HepG2 (cell line): ENCODE results near the gene MBTD1. TPM values are rescaled to one million over a fixed set of nuclear protein-coding genes. Genes with fewer than 3 reads are reported as not detected.

Experiments
- FOXM1 ChIP-seq: sonication (generic); formaldehyde crosslinking; IDR thresholded peaks from 2 replicates; pipeline ENCODE4 v1.5.0; 2020; ENCODE audit warnings: missing genetic modification reagents
- ISX ChIP-seq: sonication (generic); formaldehyde crosslinking; conservative IDR thresholded peaks from 2 replicates; pipeline ENCODE4 v1.5.0; 2020; ENCODE audit warnings: missing genetic modification reagents
- KDM5A ChIP-seq: fragments of 200-600 bp; sonication (generic); IDR thresholded peaks from 2 replicates; pipeline ENCODE4 v1.7.0; 2018; ENCODE audit warnings: antibody characterized with exemption, mild to moderate bottlenecking, low read length, borderline replicate concordance
- KLF12 ChIP-seq: sonication (generic); formaldehyde crosslinking; IDR thresholded peaks from 2 replicates; pipeline ENCODE4 v1.4.0; 2020; ENCODE audit warnings: missing genetic modification reagents, borderline replicate concordance
- MBD4 ChIP-seq: IDR thresholded peaks from 2 replicates; pipeline ENCODE4 v1.6.1; 2012; ENCODE audit warnings: low read length, inconsistent platforms, borderline replicate concordance
- MTF2 ChIP-seq: sonication (generic); formaldehyde crosslinking; IDR thresholded peaks from 2 replicates; pipeline ENCODE4 v1.5.0; 2020; ENCODE audit warnings: missing genetic modification reagents, borderline replicate concordance
- PAX8 ChIP-seq: sonication (generic); formaldehyde crosslinking; IDR thresholded peaks from 2 replicates; pipeline ENCODE4 v1.8.0; 2022; ENCODE audit warnings: mild to moderate bottlenecking, missing genetic modification reagents, borderline replicate concordance
- POGZ ChIP-seq: sonication (generic); formaldehyde crosslinking; IDR thresholded peaks from 2 replicates; pipeline ENCODE4 v1.4.0; 2020; ENCODE audit warnings: mild to moderate bottlenecking, missing genetic modification reagents
- TARDBP ChIP-seq: sonication (generic); formaldehyde crosslinking; IDR thresholded peaks from 2 replicates; pipeline ENCODE4 v1.8.0; 2022; ENCODE audit warnings: mild to moderate bottlenecking, missing genetic modification reagents
- ZFP1 ChIP-seq: IDR thresholded peaks from 2 replicates; pipeline ENCODE4 v1.6.1; 2016
- ZMAT3 ChIP-seq: sonication (generic); formaldehyde crosslinking; conservative IDR thresholded peaks from 2 replicates; pipeline ENCODE4 v1.7.0; 2021; ENCODE audit warnings: missing genetic modification reagents
- ZNF224 ChIP-seq: sonication (generic); formaldehyde crosslinking; IDR thresholded peaks from 2 replicates; pipeline ENCODE4 v1.5.0; 2020; ENCODE audit warnings: mild to moderate bottlenecking, missing genetic modification reagents
- ZNF24 ChIP-seq: fragments of 450-650 bp; IDR thresholded peaks from 2 replicates; pipeline ENCODE4 v1.6.1; 2017; ENCODE audit warnings: antibody characterized with exemption, mild to moderate bottlenecking
- ZNF609 ChIP-seq: sonication (generic); formaldehyde crosslinking; IDR thresholded peaks from 2 replicates; pipeline ENCODE4 v1.4.0; 2020; ENCODE audit warnings: mild to moderate bottlenecking, missing genetic modification reagents, borderline replicate concordance
- ZNF703 ChIP-seq: sonication (generic); formaldehyde crosslinking; IDR thresholded peaks from 2 replicates; pipeline ENCODE4 v1.5.1; 2020; ENCODE audit warnings: missing genetic modification reagents, mild to moderate bottlenecking, moderate library complexity, borderline replicate concordance
- ZNF780A ChIP-seq: sonication (generic); formaldehyde crosslinking; IDR thresholded peaks from 2 replicates; pipeline ENCODE4 v1.8.0; 2022; ENCODE audit warnings: mild to moderate bottlenecking, missing genetic modification reagents, moderate library complexity
- ZNF839 ChIP-seq: sonication (generic); formaldehyde crosslinking; IDR thresholded peaks from 2 replicates; pipeline ENCODE4 v1.4.0; 2020; ENCODE audit warnings: missing genetic modification reagents, mild to moderate bottlenecking, borderline replicate concordance
- ZSCAN25 ChIP-seq: sonication (generic); formaldehyde crosslinking; IDR thresholded peaks from 2 replicates; pipeline ENCODE4 v1.8.0; 2022; ENCODE audit warnings: mild to moderate bottlenecking, missing genetic modification reagents
- polyA plus RNA-seq, 8 experiments: library from polyadenylated mRNA; depleted of rRNA in 3 of 8; stranded (reverse) in 7 of 8; unstranded in 1 of 8; fragments of >200 nt; fragmentation: Illumina TruSeq in 4 of 8; extraction: Trizol in 4 of 8; gene quantifications; 2 replicates each; pipeline versions ENCODE4 v1.2.1 to v1.2.3, GENCODE V29; 2011 to 2016; ENCODE audit warnings: low read depth in 4 of 8, missing spikeins in 1 of 8, mixed read lengths in 1 of 8; ENCODE audit not compliant: insufficient read depth in 1 of 8
- total RNA-seq, 5 experiments: library from RNA; depleted of rRNA; stranded (reverse); fragments of >200 nt; fragmentation: Illumina TruSeq; extraction: Trizol; gene quantifications; 2 replicates each; pipeline ENCODE4 v1.2.3, GENCODE V29; 2016; ENCODE audit warnings: low read depth in 1 of 5
- TF ChIP-seq, protein P1 (sequence below): IDR thresholded peaks from 2 replicates; pipeline ENCODE4 v1.6.1; 2016; ENCODE audit warnings: low read depth, borderline replicate concordance
- TF ChIP-seq, protein P2 (sequence below), 2 experiments: sonication (generic) in 1 of 2; formaldehyde crosslinking in 1 of 2; IDR thresholded peaks; 2 replicates each; pipeline versions ENCODE4 v1.4.0 to v1.6.1; 2016 to 2020; ENCODE audit warnings: borderline replicate concordance in 1 of 2, low read depth in 1 of 2, mild to moderate bottlenecking in 1 of 2, missing genetic modification reagents in 1 of 2

MBTD1 gene
- total and polyA plus RNA-seq, 2 of the 13 experiments (the other 11 are each of a cell fraction or from before 2014, with no cell fraction given), result 20.9 TPM

DNA sequence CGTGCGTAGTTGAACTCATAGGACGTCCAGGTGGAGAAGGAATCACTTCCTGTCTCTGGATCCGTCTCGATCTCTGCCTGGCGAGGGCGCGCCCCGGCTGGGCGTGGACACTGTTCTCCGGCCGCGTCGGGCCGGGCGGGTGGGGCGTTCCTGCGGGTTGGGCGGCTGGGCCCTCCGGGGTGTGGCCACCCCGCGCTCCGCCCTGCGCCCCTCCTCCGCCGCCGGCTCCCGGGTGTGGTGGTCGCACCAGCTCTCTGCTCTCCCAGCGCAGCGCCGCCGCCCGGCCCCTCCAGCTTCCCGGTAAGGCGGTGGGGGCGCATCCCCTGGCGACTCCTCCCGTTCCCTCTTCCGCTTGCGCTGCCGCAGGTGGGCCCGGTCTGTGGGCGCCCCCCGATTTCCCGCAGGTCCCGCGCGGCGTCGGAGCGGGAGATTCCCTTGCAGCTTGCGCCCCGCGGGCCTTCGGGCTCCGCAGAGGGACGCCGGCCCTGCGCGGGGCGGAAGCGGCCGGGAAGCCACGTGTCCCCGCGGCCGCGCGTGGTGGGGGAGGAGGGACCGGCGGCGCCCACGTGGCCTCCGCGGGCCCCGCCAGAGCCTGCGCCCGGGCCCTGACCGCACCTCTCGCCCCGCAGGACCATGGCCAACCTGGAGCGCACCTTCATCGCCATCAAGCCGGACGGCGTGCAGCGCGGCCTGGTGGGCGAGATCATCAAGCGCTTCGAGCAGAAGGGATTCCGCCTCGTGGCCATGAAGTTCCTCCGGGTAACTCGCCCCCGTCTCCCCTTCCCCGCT, 93.5 kb downstream of the MBTD1 start, which contains the start of gene NME2 (continued):
- TF ChIP-seq ZNF609 (CRISPR knock-in tag) (no peak; the same call in 1 of the 2 replicates), ZNF224 (no peak; the same call in 1 of the 2 replicates), MTF2 (no peak; the same call in 1 of the 2 replicates), ISX (CRISPR knock-in tag) (no peak), KDM5A (no peak), TARDBP (CRISPR knock-in tag) (no peak), ZFP1 (CRISPR knock-in tag) (no peak), KLF12 (peak; percentile 42), ZNF703 (CRISPR knock-in tag) (no peak), ZNF24 (no peak), MBD4 (no peak), ZNF780A (0 out of 2 replicates have a peak, but pooled peaks have one; percentile 38), POGZ (CRISPR knock-in tag) (0 out of 2 replicates have a peak, but pooled peaks have one; percentile 3), PAX8 (CRISPR knock-in tag) (peak; percentile 55; the same call in 1 of the 2 replicates), ZNF839 (CRISPR knock-in tag) (peak; percentile 22; the same call in 1 of the 2 replicates), FOXM1 (CRISPR knock-in tag) (no peak), ZSCAN25 (CRISPR knock-in tag) (no peak; the same call in none of the 2 replicates), ZMAT3 (CRISPR knock-in tag) (no peak)
- TF ChIP-seq, protein P1, sequence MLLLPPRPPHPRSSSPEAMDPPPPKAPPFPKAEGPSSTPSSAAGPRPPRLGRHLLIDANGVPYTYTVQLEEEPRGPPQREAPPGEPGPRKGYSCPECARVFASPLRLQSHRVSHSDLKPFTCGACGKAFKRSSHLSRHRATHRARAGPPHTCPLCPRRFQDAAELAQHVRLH, result no peak; the same call in none of the 2 replicates
- TF ChIP-seq, protein P2, sequence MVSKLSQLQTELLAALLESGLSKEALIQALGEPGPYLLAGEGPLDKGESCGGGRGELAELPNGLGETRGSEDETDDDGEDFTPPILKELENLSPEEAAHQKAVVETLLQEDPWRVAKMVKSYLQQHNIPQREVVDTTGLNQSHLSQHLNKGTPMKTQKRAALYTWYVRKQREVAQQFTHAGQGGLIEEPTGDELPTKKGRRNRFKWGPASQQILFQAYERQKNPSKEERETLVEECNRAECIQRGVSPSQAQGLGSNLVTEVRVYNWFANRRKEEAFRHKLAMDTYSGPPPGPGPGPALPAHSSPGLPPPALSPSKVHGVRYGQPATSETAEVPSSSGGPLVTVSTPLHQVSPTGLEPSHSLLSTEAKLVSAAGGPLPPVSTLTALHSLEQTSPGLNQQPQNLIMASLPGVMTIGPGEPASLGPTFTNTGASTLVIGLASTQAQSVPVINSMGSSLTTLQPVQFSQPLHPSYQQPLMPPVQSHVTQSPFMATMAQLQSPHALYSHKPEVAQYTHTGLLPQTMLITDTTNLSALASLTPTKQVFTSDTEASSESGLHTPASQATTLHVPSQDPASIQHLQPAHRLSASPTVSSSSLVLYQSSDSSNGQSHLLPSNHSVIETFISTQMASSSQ (IDR thresholded peaks at IDR 0.05; ENCODE audit: low read depth), result no peak
- TF ChIP-seq, protein P2 (CRISPR knock-in tag; IDR thresholded peaks at IDR 0.05; ENCODE audit: borderline replicate concordance), result 0 out of 2 replicates have a peak, but pooled peaks have one; percentile 16
